ENCODE data around the gene PHLDA2.

PHLDA2 gene

DNA sequence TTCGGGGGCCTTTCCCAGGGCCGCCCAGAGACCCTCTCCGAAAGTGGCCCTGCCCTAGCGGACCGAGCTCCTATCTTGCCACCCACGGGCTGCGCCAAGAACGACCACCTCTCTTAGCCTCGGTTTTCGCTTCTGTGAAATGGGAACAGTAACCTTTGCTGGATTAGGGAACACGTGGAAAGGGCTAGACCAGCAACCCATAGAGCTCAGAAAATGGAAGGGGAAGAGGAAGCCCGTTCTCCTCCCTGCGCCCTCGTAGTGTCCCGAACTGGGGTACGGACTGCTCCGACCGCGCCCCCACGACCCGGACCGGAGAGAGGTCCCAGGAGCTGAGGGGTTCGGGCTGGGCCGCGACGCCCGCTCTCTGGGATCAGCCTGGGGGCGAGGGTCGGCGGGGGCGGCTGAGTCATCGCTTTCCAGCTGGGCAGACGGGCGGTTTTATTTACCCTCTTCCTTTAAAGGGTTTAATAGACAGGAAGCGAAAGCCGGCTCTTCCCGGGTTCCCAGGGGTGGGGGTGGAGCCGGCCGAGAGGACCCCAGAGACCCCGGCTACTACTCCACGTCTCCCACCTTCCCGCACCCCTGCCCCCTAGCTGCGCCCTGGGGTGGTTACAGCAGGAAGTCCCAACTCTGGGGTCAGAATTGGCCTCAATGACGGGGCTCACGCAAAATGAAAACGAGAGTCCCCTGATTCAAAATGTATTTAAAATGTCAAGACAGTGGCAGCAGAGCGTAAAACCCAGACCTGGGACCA is 907 bp upstream of the PHLDA2 start:
- DNase-seq (ENCODE audit: low read depth in 2 of 2) = no peak

DNA sequence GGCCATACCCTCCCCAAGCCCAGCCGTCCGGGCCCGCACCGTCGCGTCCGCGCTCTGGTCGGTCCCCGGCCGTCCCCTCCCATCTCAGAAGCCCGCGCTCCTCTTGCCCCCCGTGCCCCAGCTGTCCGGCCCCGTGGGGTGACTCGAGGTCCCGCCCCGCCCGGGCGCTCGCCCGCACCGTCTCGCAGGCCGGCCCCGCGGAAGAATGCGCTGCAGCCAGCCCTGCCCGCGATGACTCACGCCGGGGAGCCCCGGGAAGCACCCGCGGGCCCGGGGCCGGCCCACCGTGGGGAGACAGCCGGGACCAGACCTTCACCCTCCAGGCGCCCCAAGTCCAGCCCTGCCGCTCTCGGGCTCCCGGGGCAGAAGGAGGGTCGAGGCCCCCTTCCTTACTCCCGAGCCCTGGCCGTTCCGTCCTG is 320 bp upstream of the PHLDA2 start:
- DNase-seq (ENCODE audit: low read depth in 2 of 2) = no peak

DNA sequence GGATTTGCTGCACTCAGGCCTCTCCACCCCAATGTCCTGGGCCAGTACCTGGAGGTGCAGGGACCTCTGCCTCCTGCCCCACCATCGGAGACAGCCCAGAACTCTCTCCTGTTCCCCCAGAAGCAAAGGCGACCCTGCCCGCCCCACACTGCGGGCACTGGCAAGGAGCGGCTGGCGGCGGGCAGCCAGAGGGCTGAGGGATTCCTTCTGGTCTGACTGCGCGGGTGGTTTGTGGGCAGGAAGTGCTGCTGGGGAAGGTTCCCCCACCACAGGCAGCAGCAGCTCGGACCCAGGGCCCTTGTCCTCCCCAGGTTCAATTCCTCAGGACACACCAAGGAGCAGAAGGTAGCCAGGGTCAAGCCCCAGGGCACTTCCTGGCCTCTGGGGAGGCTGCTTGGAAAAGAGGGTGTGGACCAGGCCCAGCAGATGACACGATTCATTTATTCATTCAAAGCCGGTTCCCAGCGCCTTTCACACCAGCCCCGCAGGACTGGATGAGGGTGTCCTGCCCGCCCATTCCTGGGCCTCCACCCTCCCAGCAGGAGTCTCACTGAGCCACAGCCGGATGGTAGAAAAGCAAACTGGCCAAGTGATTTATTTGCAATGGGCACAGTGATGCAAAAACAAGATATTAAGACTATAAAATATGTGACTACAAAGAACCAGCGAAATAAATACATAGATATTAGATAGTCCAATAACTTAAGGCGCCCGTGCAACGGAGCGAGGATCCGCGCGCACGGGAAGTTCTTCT is 1.2 kb downstream of the PHLDA2 start:
- no peak for DNase-seq (ENCODE audit: low read depth in 2 of 2)

DNA sequence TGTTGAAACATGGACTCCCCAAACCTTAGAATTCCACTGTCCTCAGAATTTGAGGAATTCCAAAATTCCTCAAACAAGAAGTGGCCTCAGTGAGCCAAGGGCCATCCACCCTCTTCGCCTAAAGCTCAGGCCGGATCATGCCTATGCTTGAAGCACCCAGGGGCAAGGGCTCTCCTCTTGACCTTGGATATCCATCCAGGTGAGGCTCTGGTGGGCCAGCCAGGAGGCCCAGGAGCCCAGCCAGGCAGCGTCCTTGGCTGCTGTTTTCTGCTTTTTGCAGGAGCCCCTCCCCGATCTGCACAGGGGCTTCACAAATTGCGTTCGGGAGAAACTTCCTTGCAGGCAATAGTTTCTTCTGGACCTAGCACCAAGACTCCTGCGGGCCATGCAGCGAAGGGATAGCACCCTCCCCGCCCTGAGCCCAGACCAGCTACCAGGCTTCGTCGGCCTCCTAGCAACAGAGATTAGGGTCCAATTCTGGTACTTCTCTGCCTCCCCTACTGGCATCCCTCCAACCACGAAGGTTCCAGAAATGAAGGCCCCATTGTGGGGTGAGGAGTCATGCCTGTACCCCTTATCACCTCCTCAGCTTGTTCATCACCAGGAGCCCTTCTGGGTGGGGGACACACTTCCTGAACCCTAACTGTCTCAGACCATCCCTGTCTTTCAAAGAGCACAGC is 2.0 kb downstream of the PHLDA2 start:
- no peak for DNase-seq (ENCODE audit: low read depth in 2 of 2)

DNA sequence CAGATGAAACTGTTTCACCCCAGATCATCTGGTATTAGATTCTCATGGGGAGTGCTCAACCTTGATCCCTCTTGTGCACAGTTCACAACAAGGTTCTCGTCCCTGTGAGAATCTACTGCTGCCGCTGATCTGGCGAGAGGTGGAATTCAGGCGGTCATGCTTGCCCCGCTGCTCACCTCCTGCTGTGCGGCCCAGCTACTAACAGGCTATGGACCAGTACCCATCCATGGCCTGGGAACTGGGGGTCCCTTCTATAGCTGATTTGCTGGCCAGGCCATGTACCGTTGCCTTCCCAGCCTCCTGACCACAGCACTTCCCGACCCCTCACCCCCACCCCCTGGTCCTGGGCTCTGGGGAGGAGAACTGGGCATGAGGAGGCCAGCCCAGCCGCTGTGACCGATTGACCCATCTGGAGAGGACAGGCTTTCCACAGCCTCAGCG is 2.6 kb downstream of the PHLDA2 start:
- DNase-seq (ENCODE audit: low read depth in 2 of 2) = no peak

DNA sequence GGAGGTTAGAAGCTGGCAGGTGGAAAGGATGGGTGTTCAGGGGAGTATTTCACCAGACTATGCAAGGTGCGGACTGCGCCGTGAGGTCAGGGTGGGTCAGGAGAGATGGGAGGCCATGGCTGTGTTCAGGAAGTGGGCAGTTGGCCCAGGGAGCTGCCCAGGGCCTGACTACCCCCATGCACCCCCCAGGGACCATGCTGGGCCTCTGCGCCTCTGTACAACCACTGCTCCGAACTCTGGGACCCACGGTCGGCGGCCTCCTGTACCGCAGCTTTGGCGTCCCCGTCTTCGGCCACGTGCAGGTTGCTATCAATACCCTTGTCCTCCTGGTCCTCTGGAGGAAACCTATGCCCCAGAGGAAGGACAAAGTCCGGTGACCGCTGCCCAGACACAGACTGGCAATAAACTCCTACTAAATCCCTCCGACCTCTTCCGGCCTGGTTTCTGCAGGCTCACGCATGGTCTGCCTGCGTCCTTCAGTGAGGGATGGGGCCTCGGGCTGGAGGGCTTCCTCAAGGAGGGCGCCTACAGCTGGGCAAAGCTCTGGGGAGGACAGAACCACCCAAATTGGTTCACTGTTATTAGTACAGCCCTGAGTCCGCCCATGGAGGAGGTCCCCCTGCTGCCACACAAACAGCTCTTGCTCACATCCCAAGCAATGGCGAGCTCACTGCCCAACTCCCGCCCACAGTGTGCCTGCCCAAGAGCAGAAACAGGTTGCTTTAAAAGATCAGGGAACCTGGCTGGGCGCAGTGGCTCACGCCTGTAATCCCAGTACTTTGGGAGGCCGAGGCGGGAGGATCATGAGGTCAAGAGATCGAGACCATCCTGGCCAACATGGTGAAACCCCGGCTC is 4.2 kb downstream of the PHLDA2 start:
- DNase-seq (ENCODE audit: low read depth in 2 of 2) = no peak

DNA sequence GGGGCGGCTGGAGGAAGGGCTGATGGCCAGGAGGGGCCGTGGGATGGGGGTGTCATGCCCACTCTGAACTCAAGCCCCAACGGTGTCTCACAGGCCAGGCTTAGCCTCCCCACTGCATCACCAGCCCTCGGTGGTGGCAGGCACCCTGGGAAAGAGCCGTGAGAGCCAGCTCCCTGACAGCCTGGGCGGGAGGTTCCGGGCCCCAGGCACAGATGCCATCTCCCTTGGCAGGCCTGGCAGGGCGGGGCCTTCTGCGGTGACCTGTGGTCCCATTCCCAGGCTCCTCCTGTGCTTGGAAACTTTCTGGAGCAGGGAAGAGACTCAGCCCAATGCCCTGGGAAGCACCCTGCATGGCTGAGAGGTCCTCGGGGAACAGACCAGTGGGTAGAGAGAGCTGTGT is 4.8 kb downstream of the PHLDA2 start:
- DNase-seq (ENCODE audit: low read depth in 2 of 2) = no peak

DNA sequence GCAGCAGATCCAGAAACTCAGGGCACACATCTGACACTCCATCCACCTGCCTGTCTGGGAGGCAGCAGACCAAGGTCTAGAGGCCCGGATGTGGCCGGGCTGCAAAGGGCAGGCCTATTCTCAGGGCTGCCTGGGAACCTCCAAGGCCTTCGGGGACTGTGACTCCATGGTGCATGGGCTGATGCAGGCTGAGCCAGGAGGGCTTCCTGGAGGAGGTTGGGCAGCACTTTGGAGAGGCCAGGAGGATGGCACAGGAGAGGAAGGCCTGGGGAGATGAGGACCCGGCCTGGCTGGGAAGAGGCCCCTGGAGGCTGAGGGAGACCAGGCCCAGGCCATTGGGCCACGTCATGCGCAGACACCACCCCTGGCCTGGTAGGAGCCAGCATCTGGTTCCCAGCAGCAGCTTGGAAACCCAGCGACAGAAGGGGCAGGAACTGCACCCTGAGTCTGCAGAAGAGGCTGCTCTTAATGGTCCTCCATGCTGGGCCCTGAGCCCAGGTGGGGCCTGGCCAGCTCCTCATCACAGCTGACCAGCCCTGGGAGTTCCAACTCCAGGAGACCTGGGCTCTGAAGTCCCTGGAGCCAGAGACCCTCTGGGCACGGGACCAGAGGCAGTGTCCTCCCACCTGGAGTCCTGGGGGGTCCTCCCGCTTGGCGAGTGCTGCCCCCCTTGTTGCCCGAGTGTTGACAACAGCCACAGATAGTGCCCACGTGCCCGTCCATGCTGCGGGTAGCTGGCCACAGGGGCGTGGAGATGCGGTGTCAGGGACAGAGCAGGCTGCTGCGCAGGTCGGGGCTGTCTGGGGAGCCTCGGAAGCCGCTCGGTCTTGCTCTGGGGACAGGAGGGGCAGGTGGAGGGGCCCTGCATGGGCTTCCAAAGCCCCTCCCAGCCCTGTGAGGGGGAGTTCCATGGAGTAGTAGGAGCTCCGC is 5.5 kb downstream of the PHLDA2 start:
- DNase-seq (ENCODE audit: low read depth in 2 of 2) = no peak

DNA sequence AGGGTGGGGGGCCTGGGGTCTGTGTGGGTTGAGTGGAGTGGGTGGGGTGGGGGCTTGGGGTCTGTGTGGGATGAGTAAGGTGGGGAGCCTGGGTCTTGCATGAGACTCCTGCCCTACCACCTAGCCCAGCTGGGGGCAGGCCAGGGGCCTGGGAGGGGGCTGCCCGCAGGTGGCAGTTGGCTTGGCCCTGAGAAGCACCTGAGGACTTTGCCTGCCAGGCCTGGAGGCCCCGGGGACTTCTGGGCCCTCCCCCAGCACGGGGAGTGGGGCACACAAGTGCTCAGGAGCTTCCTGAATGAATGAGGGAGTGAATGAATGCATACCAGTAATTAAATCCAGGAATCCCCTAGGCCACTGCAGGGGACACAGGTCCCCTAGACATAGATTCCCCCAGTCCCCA is 6.6 kb downstream of the PHLDA2 start:
- no peak for DNase-seq (ENCODE audit: low read depth in 2 of 2)

DNA sequence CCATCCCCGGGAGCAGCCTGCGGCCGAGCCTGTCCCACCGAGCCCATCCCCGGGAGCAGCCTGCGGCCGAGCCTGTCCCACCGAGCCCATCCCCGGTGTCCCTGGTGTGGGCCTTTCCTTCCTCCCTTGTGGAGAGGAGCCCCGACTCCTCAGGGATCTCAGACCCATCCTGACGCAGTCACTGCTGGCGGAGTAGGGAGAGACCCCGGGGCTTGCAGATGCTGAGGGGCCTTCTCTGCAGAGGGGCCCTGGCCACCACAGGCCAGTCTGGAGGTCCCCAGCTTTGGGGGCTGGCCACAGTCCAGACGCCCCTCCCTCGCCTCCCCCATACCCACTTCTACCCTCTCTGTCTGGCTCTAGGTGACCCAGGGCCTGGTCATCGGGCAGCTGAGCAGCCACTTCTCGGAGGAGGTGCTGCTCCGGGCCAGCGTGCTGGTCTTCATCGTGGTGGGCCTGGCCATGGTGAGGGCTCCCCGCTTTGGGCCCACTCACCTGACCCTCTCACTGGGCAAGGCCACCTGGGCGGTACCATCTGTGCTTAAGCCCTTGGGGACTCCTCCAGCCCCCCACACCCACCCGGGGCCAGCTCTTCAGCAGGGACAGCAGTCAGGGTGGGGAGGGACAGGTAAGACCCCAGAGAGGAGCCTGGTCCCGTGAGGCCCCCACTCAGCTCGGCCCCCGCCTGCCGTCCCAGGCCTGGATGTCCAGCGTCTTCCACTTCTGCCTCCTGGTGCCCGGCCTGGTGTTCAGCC is 7.3 kb downstream of the PHLDA2 start:
- no peak for DNase-seq (ENCODE audit: low read depth in 2 of 2)

DNA sequence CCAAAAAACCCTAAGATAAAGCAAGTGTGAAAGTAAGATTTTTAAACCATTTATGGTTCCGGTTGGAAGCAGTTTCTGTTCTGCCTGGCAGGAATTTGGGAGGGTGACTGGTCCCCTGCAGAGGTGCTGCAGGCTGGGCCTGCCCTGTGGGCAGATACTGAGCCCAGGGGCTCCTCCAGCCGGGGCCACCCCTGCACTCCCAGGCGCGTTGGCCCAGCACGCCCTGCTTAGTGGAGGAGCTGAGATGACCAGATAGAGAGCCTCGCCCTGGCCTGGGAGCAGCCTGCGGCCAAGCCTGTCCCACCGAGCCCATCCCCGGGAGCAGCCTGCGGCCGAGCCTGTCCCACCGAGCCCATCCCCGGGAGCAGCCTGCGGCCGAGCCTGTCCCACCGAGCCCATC is 8.0 kb downstream of the PHLDA2 start:
- no peak for DNase-seq (ENCODE audit: low read depth in 2 of 2)

DNA sequence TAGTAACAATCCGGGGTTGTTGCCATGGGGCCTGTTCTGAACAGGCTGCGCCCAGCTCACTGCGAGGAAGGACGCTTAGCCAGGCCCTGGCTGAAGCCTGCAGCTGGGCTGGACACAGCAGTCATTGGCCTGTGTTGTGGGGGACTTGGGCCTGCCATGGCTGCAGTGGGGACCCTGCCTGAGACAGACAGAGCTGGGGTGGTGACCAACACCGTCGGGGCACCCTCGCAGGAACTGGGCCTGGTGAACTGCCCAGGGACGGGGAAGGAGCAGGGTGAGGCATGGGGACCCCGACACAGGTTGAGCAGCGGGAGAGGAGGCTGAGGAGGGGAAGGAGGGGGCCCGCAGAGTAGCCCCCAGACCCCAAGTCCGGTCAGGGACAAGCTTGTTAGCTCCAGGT is 8.9 kb downstream of the PHLDA2 start:
- DNase-seq (ENCODE audit: low read depth in 2 of 2) = no peak

DNA sequence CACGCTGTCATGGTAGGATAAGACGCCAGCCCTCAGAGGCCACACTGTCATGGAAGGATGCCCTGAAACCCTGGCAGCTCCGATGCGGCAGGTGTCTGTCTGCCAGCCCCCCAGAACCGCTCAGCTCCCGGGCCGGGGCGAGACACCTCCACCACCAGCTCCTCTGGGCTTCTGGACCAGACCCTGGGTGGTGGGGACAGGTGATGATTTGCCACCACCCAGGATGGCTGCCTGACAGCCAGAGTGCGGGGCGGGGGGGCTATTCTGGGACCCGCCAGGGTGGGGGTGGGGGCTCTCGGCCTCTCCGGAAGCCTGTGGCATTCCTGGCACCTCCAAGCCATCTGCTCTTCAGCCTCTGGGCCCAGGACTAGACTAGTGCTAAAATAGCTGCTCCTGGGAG is 9.4 kb downstream of the PHLDA2 start:
- DNase-seq (ENCODE audit: low read depth in 2 of 2) = no peak

DNA sequence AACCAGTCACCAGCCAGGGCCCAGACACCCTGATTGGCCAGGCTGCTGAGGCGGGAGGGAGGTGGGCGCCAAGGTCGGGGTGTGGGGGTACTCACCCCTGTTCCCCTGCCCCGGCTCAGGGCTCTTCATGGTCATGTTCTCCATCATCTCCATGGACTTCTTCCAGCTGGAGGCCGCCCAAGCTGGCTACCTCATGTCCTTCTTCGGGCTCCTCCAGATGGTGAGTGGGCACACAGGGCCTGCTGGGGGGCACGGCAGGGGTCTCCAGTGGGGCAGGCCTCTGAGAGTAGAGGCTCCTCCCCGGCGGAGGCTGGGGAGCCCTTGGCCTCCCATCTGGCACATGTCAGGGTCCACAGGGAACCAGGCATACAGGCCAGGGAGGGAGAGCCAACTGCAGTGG is 10.0 kb downstream of the PHLDA2 start:
- DNase-seq (ENCODE audit: low read depth in 2 of 2) = no peak

DNA sequence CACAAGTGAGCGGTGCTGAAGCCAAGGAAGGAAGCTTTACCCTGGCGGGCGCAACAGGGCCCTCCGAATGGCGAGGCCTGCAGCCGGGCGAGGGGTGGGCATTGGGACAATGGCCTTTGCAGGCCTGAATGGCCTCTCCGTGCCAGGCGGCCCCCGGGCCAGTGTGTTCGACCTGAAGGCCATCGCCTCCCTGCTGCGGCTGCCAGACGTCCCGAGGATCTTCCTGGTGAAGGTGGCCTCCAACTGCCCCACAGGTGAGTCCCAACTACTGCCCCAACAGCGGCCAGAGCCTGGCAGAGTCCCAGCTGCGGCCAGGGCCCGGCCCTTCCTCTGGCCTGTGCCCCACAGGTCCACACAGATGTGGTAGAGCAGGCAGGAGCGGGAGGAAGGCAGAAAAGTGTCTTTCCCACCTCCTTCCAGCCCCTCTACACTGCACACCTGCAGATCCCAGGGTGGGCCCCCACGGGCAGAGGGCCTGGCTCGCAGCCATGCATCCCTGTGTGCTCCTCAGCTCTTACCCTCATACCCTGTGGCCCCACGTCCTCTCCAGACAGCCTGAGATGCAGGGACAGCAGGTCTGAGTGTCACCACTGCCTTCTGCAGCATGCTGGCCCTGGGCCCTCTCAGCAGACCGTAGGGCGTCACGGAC is 11.3 kb downstream of the PHLDA2 start:
- no peak for DNase-seq (ENCODE audit: low read depth in 2 of 2)

DNA sequence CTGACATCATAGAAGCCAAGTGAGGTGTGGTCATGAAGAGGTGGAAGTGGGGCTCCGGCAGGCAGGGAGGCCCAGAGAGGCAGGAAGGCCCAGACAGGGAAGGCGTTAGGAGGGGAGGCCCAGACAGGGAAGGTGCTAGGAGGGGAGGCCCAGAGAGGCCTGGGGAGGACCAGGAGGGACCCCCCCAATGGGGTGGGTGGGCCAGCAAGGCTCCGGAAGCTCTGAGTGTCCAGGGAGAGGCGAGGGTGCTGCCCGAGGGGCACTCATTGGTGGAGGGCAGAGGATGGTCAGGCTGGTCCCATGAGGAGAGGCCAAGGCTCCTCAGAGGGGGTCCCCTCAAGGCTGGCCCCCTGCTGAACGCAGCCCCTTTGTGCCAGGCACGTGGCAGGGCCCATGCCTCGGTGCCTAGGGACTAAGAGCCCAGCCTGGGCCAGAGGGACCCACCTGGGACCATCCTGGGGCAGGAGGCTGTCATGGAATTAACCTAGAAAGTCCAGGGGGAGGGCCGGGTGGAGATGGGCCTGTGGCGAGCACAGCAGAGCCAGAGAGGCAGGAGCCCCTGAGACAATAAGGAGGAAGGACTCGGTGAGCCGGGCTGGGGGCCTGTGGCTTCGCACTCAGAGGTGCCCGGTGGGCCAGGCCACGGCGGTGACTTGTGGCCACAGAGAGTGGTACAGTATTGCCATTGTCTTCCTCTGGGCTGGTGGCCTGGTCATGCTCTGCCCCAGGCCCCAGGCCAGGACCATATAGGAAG is 12.2 kb downstream of the PHLDA2 start:
- no peak for DNase-seq (ENCODE audit: low read depth in 2 of 2)

DNA sequence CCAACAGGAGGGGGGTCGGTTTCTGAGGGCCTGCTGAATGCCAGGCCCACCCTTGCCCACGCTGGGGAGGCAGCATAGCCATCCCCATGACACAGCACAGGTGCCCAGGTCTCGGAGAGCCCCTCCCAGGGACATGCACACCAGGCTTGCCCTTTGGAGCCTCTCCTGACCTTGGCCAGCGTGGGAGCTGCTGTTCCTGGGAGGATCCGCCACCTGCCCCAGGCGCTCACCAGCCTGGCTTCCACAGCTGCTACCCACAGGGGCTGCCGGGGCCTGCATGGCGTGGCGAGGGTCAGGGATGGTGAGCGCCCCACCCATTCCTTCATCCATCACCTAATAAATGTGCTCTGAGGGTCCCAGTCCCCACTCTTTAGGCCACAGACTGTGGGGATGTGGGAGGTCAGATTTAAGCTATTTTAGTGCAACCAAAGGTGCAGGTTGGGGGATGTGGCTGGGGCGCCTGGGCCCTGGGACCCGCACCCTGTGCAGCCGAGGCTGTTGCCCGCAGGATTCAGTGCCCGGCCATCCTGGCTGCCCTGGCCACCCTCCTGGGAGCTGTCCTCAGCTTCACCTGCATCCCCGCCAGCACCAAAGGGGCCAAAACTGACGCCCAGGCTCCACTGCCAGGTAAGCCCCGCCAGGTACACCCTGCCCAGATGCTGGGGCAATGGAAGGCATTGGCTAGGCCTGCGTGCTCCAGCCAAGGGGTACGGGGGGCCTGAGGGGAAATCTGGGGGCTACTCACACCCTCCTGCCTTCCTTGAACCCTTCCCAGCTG is 12.9 kb downstream of the PHLDA2 start:
- DNase-seq (ENCODE audit: low read depth in 2 of 2) = no peak

DNA sequence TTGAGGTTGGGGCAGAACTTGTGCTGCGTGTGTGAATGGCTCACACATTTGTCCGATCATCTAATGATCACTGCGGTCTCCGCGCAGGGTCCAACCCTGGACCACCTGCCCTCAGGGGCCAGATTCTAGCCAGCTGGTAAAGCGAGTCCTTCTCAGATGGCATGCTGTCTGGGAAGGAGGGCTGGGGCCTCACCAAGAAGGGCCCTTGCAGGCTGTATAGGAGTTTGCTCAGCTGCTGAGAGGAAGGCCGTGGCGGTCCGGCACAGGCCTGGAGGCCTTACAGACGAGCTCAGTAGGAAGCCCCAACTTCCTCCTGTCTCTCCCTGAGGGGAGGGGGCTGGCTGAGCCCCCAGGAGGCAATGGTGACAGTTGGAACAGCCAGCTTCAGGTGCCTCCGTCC is 13.7 kb downstream of the PHLDA2 start:
- no peak for DNase-seq (ENCODE audit: low read depth in 2 of 2)

Measured in stimulated activated CD8-positive, alpha-beta memory T cell treated with anti-CD3 and anti-CD28 coated beads, Interleukin-15, amount 100 ng/mL, for 4 hours (primary cell).